ENCODE data around the gene CWH43. TPM values are rescaled to one million over a fixed set of nuclear protein-coding genes. Genes with fewer than 3 reads are reported as not detected.

CWH43 gene
- total and polyA plus RNA-seq, 9 of the 15 experiments (the other 6 are each of a cell fraction or from before 2014, with no cell fraction given) = not detected

DNA sequence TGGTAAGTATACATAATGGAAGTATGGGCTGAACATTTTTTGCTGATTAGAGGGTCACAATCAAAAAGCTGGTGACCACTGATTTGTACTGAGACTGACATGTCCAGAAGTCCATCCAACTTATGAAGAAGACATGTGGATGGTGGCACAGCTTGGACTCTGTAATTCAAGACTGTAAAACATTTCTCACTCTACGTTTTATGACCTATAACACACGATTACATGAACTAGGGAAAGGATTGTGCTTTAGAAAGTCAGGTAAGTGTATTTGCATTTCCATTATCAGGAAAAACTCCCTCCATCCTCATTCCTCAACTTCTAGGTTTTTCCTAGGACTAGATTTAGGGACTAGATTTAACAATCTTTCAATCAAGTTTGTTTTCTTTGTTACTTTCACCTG lies 49.0 kb upstream of the CWH43 start:
- Histone ChIP-seq H3K9me3 (replicated peaks; ENCODE audit: control insufficient read depth, insufficient read depth, low read depth, low read length) (no peaks in the 10 kb centered on the region), H3K4me1 (replicated peaks in 1 of 2; ENCODE audit: control insufficient read depth in 2 of 2, insufficient read depth in 2 of 2, low read length in 2 of 2) (no peaks in the 10 kb centered on the region), H3K79me2 (ENCODE audit: control insufficient read depth, insufficient read depth, low read length) (no peaks in the 10 kb centered on the region), H3K36me3 (ENCODE audit: control insufficient read depth, insufficient read depth, low read length) (no peaks in the 10 kb centered on the region), H3K27ac (ENCODE audit: extremely low read depth, low read depth, low read length) (no peak overlapping the region), H3K4me3 (no peak overlapping the region), H3K9ac (ENCODE audit: insufficient read depth in 1 of 2, low read depth in 2 of 2, low read length in 2 of 2) (no peak overlapping the region), H3K4me2 (ENCODE audit: insufficient read depth, low read length) (no peak overlapping the region), H2AFZ (ENCODE audit: low read depth, low read length) (no peak overlapping the region), H3K27me3 (ENCODE audit: control insufficient read depth in 2 of 2, insufficient read depth in 2 of 2, low read length in 2 of 2) (peaks cover 0 to 4% of the 10 kb centered on the region in 2 experiments; a peak in 1 of 5 replicates), H3K9me1 (ENCODE audit: control insufficient read depth, insufficient read depth, low read length) (no peaks in the 10 kb centered on the region), H4K20me1 (replicated peaks; ENCODE audit: control insufficient read depth, insufficient read depth, low read length) (no peaks in the 10 kb centered on the region)
- 0% methylated on average over 2 of the region's 2 CpGs for WGBS (ENCODE audit: insufficient coverage, low coverage, missing lambda C conversion rate)
- no peak for ATAC-seq
- TF ChIP-seq CTBP1 (IDR thresholded peaks at IDR 0.05; ENCODE audit: borderline replicate concordance) (no peak), ZNF277 (CRISPR knock-in tag; IDR thresholded peaks at IDR 0.05; ENCODE audit: borderline replicate concordance) (no peak), E4F1 (CRISPR knock-in tag; IDR thresholded peaks at IDR 0.05; ENCODE audit: borderline replicate concordance) (no peak), CTCF (IDR thresholded peaks at IDR 0.05 in 2 of 3, conservative IDR thresholded peaks at IDR 0.05 in 1 of 3; ENCODE audit: insufficient read depth in 2 of 3, low read depth in 1 of 3, low read length in 3 of 3) (no peak), ZFP30 (CRISPR knock-in tag; IDR thresholded peaks at IDR 0.05; ENCODE audit: borderline replicate concordance) (no peak), TCF7 (IDR thresholded peaks at IDR 0.05; ENCODE audit: borderline replicate concordance) (no peak), EWSR1 (IDR thresholded peaks at IDR 0.05; ENCODE audit: borderline replicate concordance, low read depth, partially characterized antibody) (no peak), FOXP1 (CRISPR knock-in tag; IDR thresholded peaks at IDR 0.05) (no peak), BRD4 (IDR thresholded peaks at IDR 0.05) (no peak), RBBP5 (IDR thresholded peaks at IDR 0.05; ENCODE audit: borderline replicate concordance, insufficient read depth, low read length, poor library complexity, severe bottlenecking) (no peak), FOXJ2 (tag; IDR thresholded peaks at IDR 0.05) (no peak), RBFOX2 (IDR thresholded peaks at IDR 0.05; ENCODE audit: low read depth, low read length) (no peak), CBX1 (IDR thresholded peaks at IDR 0.05; ENCODE audit: low read depth) (no peak), ZNF707 (CRISPR knock-in tag; conservative IDR thresholded peaks at IDR 0.05) (no peak)
- BruUV-seq (replicated peaks) = no TSS peak
- ChIA-PET POLR2A (no interaction called here), CTCF (ENCODE audit: low intra/inter-chr PET ratio) (no interaction called here)
- intact Hi-C loops (cut with micrococcal nuclease) = no loop called here
- DNase-seq (ENCODE audit: extremely low read depth in 1 of 4, low spot score in 3 of 4) = no peak
- FAIRE-seq = no peak
- in situ Hi-C loops (cut with MboI) = no loop called here
